Measurements from ENCODE around the gene PGGT1B. TPM values are rescaled to one million over a fixed set of nuclear protein-coding genes. Genes with fewer than 3 reads are reported as not detected.

The PGGT1B gene
- total and polyA plus RNA-seq, 12 donors = 2.0 to 31.7 (median 28.0) TPM

DNA sequence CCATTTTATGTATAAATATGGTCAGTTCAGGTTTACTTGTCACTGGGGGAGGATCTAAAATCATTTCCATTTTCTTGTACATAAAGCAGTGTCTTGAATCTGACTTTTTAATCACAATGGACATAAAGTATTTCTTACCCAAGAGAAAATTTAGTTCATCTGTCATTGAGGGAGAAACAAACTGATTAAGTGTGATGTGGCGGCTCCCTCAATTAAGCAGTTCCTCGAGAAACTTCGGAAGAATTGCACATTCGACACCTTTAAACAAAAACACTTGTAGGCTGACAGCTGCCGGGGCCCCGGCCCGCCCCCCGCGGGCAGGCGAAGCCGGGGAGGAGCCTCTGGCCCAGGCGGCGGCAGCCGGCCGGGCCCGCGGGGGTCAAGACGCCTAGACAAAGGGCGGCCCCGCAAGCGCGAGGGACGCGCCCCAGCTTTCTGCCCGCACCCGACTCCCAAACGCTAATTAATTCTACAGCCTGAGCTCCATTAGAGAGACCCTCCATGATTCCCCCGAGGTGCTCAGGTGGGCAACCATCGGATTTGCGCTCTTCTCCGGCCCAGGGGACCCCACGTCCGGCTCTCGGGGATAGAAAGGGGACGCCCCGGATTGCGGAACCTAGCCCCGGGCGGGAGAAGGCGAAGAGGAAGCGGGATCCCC is 93.7 kb downstream of the PGGT1B start:
- 2% methylated on average over 41 of the region's 41 CpGs for WGBS, 2 donors
- Histone ChIP-seq H3K4me3 (peak overlapping the region; percentile 64 to 90 (median 78)), H3K36me3 (no peaks in the 10 kb centered on the region), H3K9me3 (peaks cover 0 to 3% (median 0%) of the 10 kb centered on the region in 11 donors), H3K27ac (peak overlapping the region in 1 of 10 donors; percentile 39), H3K27me3 (peaks cover 0 to 90% (median 79%) of the 10 kb centered on the region in 7 donors), H3K4me1 (peaks cover 7 to 25% (median 22%) of the 10 kb centered on the region in 9 donors)
- DNase-seq (no peak), ATAC-seq (peak in 4 of 8 donors; percentile 10 to 23 (median 18))
- no peak for TF ChIP-seq CTCF (IDR thresholded peaks at IDR 0.05)
- intact Hi-C loops (cut with DNase I) = no loop called here

- 96 to 99% methylated on average over 12 of the region's 12 CpGs for WGBS, 2 donors
- DNase-seq = no peak
These were observed 95.8 kb downstream of the PGGT1B start for GRCh38 chr5:115166744-115167393.

DNA sequence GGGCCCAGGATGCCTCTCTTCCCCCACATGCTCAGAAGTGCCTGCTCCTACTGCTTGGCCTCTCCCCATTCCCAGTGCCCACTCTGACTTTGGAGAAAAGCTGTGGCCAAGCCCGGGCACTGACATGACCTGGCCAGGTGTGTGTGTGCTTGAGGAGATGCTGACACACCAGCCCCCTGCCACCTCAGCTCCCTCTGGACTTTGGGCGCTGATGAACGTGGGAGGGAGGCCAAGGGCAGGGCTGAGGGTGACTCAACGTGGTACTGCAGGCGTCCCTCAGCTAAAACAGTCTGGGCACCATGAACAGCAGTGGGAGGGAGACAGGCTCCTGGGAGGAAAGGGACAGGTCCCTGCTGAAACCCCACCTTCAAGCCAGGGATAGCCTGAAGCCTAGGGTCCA is 96.9 kb downstream of the PGGT1B start:
- 83 to 89% methylated on average over 5 of the region's 5 CpGs for WGBS, 2 donors
- no peak for DNase-seq

More at GRCh38 chr5:115166744-115167393, 95.8 kb downstream of the PGGT1B start:
- no peak overlapping the region for H3K4me3 ChIP-seq
- H3K36me3 ChIP-seq = no peaks in the 10 kb centered on the region
- H3K9me3 ChIP-seq = peaks cover 0 to 3% (median 0%) of the 10 kb centered on the region in 11 donors
- peaks cover 0 to 92% (median 78%) of the 10 kb centered on the region in 7 donors for H3K27me3 ChIP-seq
- ATAC-seq = no peak
- no peak for TF ChIP-seq CTCF (IDR thresholded peaks at IDR 0.05)
- H3K27ac ChIP-seq = no peak overlapping the region
- intact Hi-C loops (cut with DNase I) = no loop called here
- H3K4me1 ChIP-seq = peaks cover 7 to 25% (median 22%) of the 10 kb centered on the region in 9 donors

More for the DNA sequence above, 96.9 kb downstream of the PGGT1B start:
- no peak for TF ChIP-seq CTCF (IDR thresholded peaks at IDR 0.05)
- H3K9me3 ChIP-seq = peaks cover 0 to 3% (median 0%) of the 10 kb centered on the region in 11 donors
- H3K4me3 ChIP-seq = no peak overlapping the region
- no peak for ATAC-seq
- intact Hi-C loops (cut with DNase I) = no loop called here
- H3K4me1 ChIP-seq = peaks cover 5 to 21% (median 19%) of the 10 kb centered on the region in 9 donors
- no peaks in the 10 kb centered on the region for H3K36me3 ChIP-seq
- no peak overlapping the region for H3K27ac ChIP-seq
- H3K27me3 ChIP-seq = peaks cover 0 to 88% (median 74%) of the 10 kb centered on the region in 7 donors

Data from heart right ventricle (tissue), 16 donors.